Measurements from ENCODE around the gene GRK5. TPM values are rescaled to one million over a fixed set of nuclear protein-coding genes. Genes with fewer than 3 reads are reported as not detected.
"Not testable (repeated sequence)": the region's sequence is repeated elsewhere in the genome, so short reads cannot be mapped to it uniquely, and the experiment has no call there.

Gene GRK5
- total RNA-seq, 1 donor from 2014 or later, result 52.8 TPM

DNA sequence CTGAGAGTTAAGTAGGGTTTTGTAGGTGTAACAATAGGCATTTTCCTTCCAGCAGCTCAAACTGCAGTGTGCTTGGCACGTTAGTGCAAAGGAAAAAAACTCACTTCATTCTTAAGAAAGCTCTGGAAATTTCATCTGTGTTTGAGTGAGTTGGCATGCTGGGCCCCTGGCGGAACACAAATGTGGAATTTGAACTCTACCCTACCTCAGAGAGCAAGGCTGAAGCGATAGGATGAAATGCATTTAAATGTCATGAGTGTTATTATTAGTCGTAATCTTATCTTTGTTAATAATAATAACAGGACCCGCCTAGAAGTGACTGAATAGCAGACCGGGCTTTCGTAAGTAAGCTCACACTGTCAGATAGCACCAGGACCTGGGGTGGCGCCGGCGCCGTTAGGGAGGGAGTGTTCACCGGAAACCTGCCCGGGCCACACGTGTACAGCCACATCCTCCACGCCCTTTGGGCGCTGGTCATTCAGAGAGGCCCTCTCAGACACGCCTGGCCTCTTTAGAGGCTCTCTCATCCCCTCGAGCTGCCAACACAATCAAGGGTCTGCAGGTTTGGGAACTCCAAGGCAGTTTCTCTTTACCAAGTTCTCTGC, 63.5 kb downstream of the GRK5 start:
- H3K4me1 ChIP-seq, result peaks cover 88% of the 10 kb centered on the region

DNA sequence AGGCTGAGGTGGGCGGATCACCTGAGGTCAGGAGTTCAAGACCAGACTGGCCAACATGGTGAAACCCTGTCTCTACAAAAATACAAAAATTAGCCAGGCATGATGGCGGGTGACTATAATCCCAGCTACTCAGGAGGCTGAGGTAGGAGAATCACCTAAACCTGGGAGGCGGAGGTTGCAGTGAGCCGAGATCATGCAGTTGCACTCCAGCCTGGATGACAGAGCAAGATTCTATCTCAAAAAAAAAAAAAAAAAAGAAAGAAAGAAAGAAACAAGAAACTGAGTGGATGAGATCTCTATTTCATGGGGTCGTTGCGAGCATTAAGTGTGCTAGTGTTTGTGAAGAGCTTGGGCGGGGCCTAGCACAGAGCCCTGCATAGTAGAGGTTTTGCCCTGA, 65.0 kb downstream of the GRK5 start:
- DNase-seq; intact Hi-C loops (cut with micrococcal nuclease): not testable (repeated sequence)
- peaks cover 85% of the 10 kb centered on the region for H3K4me1 ChIP-seq

More for the DNA sequence above, 63.5 kb downstream of the GRK5 start:
- H3K4me3 ChIP-seq, result peak overlapping the region; percentile 35
- no peaks in the 10 kb centered on the region for H3K9me3 ChIP-seq (replicated peaks)
- intact Hi-C loops (cut with micrococcal nuclease), result no loop called here
- H3K27me3 ChIP-seq (ENCODE audit: low read depth), result no peaks in the 10 kb centered on the region
- H3K36me3 ChIP-seq, result no peaks in the 10 kb centered on the region
- TF ChIP-seq, protein P1, sequence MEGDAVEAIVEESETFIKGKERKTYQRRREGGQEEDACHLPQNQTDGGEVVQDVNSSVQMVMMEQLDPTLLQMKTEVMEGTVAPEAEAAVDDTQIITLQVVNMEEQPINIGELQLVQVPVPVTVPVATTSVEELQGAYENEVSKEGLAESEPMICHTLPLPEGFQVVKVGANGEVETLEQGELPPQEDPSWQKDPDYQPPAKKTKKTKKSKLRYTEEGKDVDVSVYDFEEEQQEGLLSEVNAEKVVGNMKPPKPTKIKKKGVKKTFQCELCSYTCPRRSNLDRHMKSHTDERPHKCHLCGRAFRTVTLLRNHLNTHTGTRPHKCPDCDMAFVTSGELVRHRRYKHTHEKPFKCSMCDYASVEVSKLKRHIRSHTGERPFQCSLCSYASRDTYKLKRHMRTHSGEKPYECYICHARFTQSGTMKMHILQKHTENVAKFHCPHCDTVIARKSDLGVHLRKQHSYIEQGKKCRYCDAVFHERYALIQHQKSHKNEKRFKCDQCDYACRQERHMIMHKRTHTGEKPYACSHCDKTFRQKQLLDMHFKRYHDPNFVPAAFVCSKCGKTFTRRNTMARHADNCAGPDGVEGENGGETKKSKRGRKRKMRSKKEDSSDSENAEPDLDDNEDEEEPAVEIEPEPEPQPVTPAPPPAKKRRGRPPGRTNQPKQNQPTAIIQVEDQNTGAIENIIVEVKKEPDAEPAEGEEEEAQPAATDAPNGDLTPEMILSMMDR (IDR thresholded peaks at IDR 0.05; ENCODE audit: borderline replicate concordance), result no peak
- peak; percentile 87 for DNase-seq
- H3K27ac ChIP-seq (replicated peaks), result peak overlapping the region; percentile 87

DNA sequence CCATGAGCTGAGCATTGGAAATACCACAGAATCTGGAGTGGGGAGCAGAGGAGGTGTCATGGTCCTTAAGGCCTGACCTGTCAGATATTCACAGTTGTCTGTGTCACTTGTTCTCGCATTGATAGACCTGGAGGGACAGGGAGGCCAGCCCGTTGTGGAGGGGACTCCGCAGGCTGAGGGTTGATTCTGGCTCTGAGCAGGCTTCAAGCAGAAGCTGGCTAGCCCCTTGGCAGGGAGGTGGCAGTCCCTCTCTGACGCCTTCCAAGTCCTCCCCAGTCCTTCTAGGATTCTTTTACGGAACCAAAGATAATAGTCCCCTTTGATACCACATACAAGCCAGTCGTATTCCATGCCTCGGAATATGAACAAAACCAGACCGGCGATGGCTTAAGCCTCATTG, 65.4 kb downstream of the GRK5 start:
- H3K4me3 ChIP-seq, result no peak overlapping the region
- H3K4me1 ChIP-seq, result peaks cover 85% of the 10 kb centered on the region
- intact Hi-C loops (cut with micrococcal nuclease), result no loop called here

More for the DNA sequence above, 65.0 kb downstream of the GRK5 start:
- Histone ChIP-seq H3K4me3 (peak overlapping the region; percentile 35), H3K27ac (replicated peaks) (peak overlapping the region; percentile 87)
- not testable (repeated sequence) for H3K27me3 ChIP-seq (ENCODE audit: low read depth); H3K36me3 ChIP-seq; H3K9me3 ChIP-seq (replicated peaks)

DNA sequence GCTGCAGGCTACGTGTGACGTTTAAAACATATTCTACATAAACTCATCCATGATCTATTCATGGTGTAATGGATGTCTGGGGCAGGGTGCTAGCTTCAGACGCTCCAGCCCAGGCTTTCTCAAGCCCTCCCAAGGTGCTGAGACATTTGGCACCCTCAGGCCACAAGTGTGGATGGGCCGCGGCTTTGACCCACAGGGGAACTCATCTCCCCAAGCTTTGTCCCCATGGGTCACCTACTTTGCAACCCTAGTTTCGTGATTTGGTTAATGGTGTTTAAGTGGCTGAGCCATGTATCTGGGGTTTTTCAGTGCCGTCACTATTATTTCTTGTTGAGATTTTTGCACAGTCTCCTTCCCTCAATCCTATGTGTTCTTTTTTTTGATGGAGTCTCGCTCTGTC, 66.0 kb downstream of the GRK5 start:
- intact Hi-C loops (cut with micrococcal nuclease), result no loop called here
- Histone ChIP-seq H3K9me3 (replicated peaks) (no peaks in the 10 kb centered on the region), H3K27me3 (ENCODE audit: low read depth) (no peaks in the 10 kb centered on the region), H3K4me3 (no peak overlapping the region), H3K27ac (replicated peaks) (peak overlapping the region; percentile 87), H3K4me1 (peaks cover 85% of the 10 kb centered on the region), H3K36me3 (no peaks in the 10 kb centered on the region)
- TF ChIP-seq, protein P1 (IDR thresholded peaks at IDR 0.05; ENCODE audit: borderline replicate concordance), result no peak
- DNase-seq, result no peak

More for the DNA sequence above, 65.4 kb downstream of the GRK5 start:
- Histone ChIP-seq H3K9me3 (replicated peaks) (no peaks in the 10 kb centered on the region), H3K27ac (replicated peaks) (peak overlapping the region; percentile 87), H3K36me3 (no peaks in the 10 kb centered on the region), H3K27me3 (ENCODE audit: low read depth) (no peaks in the 10 kb centered on the region)
- TF ChIP-seq, protein P1 (IDR thresholded peaks at IDR 0.05; ENCODE audit: borderline replicate concordance), result no peak
- DNase-seq, result no peak

DNA sequence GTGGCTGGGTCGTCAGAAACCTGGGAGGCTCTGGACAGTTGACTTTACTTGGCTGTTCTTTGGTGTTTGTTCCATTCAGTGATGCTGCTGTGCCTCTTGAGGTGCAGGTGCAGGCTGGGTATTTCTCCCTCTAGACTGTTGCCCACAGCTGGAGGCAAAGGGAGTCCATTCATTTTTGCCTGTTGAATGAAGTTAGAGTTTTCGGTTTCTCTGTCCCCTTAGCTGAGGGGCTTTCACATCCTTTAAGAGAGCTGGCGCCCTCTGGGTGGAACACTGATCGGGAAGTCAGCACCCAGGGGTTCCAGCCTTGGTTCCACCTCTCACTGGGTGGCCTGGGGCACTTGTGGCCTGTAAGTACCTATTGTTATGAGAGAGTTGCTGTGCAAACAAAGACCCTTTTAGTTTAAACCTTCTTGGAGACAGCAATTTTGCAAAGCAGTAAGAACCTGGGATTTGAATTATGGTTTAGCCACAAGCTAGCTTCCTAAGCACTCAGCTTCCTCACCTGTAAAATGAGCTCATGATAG, 67.2 kb downstream of the GRK5 start:
- DNase-seq, result no peak
- TF ChIP-seq, protein P1 (IDR thresholded peaks at IDR 0.05; ENCODE audit: borderline replicate concordance), result no peak
- no peaks in the 10 kb centered on the region for H3K27me3 ChIP-seq (ENCODE audit: low read depth)
- no peaks in the 10 kb centered on the region for H3K9me3 ChIP-seq (replicated peaks)
- no peaks in the 10 kb centered on the region for H3K36me3 ChIP-seq
- no peak overlapping the region for H3K4me3 ChIP-seq
- intact Hi-C loops (cut with micrococcal nuclease), result no loop called here
- peaks cover 85% of the 10 kb centered on the region for H3K4me1 ChIP-seq
- H3K27ac ChIP-seq (replicated peaks), result peak overlapping the region; percentile 87

DNA sequence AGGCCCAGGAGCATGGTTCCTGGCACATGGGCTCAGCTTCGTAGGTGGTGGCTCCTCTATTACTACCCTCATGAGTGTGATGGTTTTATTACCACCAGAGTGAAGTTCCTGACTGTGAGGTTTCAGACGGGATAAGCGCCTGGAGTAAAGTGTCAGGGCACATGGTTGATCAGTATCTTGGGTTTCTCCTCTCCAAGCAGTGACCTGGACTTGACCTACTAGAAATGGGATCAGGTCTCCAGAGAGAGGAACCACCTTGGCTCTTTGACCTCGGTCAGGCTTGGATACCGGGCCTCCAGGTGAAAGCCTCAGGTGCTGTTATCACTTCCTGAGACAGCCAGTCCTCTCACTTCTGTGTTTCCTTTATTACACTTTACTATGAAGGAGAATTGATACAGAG, 67.7 kb downstream of the GRK5 start:
- DNase-seq, result no peak
- Histone ChIP-seq H3K27me3 (ENCODE audit: low read depth) (no peaks in the 10 kb centered on the region), H3K4me1 (peaks cover 85% of the 10 kb centered on the region), H3K4me3 (no peak overlapping the region), H3K27ac (replicated peaks) (peak overlapping the region; percentile 87), H3K9me3 (replicated peaks) (no peaks in the 10 kb centered on the region), H3K36me3 (no peaks in the 10 kb centered on the region)
- intact Hi-C loops (cut with micrococcal nuclease), result no loop called here
- TF ChIP-seq, protein P1 (IDR thresholded peaks at IDR 0.05; ENCODE audit: borderline replicate concordance), result no peak

DNA sequence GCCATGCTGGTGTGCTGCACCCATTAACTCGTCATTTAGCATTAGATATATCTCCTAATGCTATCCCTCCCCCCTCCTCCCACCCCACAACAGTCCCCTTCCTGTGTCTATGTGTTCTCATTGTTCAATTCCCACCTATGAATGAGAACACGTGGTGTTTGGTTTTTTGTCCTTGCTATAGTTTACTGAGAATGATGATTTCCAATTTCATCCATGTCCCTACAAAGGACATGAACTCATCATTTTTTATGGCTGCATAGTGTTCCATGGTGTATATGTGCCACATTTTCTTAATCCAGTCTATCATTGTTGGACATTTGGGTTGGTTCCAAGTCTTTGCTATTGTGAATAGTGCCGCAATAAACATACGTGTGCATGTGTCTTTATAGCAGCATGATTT, 68.8 kb downstream of the GRK5 start:
- H3K36me3 ChIP-seq; intact Hi-C loops (cut with micrococcal nuclease); H3K27me3 ChIP-seq (ENCODE audit: low read depth); H3K9me3 ChIP-seq (replicated peaks); H3K4me3 ChIP-seq; DNase-seq: not testable (repeated sequence)
- H3K27ac ChIP-seq (replicated peaks), result peak overlapping the region; percentile 87
- peaks cover 85% of the 10 kb centered on the region for H3K4me1 ChIP-seq

Data from left ventricle myocardium inferior (tissue), 1 donor.